NK-92 (cell line): ENCODE results near the gene LRRC3C.
"Not testable (repeated sequence)": the region's sequence is repeated elsewhere in the genome, so short reads cannot be mapped to it uniquely, and the experiment has no call there.

Experiments used
- DNase-seq: peaks from one replicate; lab custom pipeline; 2025; ENCODE audit not compliant: unreplicated experiment; lab: John Stamatoyannopoulos, UW

Gene LRRC3C

DNA sequence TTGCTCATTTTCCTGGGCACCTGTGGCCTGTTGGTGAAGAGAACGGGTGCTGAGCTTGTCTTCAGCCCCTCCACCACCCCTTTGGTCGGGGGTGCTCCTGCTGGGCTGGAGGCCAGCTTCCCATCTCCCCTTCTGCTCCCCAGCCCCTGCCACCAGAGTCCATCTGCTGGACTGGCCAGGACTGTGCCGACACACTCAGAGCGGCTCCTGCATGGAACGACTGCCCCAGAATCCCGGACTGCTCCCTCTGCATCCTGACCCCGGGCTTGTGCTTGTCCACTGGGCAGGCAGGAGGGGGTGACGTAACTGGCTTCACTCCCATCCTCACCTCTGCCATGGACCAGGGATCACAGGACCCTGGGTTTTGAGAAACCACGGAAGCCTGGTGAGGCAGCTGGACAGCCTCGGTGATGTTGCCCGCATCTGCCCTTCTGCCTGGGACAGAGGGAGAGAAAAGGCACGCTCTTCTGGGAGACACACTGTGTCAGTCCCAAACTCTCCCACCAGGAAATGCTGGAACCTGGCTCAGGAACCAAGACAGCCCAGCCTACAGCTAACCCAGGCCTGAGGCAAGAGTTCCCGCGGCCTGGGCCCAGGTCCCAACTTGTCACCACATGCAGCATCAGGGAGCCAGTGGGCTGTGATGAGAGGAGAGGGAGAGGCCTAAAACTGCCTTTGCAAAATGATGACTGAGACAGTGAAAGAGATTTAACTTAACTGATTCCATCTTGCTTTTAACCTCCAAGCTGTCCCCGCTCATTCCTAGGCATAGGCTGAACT, 19.2 kb downstream of the LRRC3C start:
- no peak for DNase-seq

DNA sequence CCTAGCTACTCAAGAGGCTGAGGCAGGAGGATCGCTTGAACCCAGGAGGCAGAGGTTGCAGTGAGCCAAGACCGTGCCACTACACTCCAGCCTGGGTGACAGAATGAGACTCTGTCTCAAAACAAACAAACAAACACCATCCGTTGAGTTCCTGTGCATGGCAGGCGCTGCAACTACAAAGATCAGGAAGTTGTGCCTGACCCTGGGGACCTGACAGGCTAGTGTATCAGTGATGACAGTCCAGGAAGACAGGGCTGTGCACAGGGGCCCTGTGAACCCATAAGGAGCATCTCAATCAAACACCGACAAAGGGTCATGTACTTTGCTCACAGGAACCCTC, 20.9 kb downstream of the LRRC3C start:
- not testable (repeated sequence) for DNase-seq

DNA sequence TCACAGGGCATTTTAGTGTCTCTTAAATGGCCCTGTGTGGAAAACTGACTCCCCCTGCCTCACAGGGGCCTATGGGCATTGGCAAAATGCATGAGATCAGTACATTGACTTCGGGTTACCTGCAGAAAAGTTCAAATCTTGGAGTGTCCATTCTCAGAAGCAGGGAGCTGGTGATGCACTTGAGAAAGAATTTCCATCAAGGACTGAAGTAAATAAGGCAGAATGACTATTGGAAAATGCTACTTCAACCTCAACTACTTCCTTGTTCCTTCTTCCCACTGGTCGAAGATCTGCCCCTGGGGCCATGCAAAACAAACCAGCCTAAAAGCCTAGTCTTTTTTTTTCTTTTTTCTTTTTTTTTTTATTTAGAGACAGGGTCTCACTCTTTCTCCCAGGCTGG, 21.5 kb downstream of the LRRC3C start:
- no peak for DNase-seq

DNA sequence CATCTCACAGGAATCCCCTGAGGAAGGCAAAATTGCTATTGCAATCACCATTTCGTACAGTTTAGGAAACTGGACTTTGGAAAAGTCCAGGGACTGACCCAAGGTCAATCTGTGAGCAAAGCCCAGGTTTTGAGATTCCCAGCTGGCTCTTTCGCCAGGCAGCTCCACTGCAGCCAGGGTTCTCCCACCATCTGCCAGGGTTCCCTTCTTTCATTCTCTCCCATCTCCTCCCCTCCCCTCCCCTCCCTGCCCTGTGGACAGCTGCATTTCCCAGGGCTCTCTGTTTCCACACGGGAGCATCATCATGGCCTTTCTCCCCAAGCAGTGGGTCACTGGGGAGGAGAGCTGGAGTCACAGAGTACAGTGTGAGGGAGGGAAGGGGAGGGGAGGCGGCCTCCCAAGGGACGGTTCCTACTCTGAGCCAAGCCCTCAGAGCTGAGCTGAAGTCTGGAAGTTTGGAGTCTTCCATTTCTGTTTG, 23.4 kb downstream of the LRRC3C start:
- no peak for DNase-seq

DNA sequence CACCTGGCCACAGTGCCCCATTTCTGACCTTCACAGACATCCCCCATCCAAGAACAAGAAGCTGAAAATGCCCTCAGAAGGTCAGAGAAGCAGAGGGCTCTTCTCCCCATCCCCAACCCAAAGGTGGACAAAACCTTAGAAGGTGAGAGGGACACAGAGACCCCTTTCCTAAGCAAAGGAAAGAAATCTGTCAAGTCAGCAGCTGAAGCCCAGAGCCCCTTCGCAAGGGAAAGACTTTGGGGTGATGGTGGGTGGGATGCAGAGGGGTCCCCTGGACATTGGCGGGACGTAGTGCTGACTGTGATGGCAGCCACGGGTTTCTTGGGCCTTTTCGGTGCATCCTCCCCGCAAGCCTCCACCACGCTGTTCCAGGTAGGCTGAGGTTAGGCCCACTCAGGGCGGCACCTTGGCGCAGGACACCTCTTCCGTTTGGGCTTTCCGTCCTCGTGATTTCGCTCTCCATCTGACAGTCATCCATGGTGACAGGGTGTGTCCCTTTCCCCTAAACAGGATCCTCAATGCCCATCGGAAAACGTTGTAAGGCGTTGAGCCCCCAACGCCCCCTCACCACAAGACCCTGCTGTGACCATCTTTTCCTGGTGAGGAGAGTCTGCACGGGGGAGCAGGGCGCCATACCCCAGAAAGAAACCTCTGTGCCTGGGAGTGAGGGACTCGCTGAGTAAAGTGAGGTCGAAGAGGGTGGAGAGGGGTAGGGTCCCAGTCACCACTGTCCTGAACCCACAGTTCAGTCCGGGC, 24.6 kb downstream of the LRRC3C start:
- DNase-seq: no peak

DNA sequence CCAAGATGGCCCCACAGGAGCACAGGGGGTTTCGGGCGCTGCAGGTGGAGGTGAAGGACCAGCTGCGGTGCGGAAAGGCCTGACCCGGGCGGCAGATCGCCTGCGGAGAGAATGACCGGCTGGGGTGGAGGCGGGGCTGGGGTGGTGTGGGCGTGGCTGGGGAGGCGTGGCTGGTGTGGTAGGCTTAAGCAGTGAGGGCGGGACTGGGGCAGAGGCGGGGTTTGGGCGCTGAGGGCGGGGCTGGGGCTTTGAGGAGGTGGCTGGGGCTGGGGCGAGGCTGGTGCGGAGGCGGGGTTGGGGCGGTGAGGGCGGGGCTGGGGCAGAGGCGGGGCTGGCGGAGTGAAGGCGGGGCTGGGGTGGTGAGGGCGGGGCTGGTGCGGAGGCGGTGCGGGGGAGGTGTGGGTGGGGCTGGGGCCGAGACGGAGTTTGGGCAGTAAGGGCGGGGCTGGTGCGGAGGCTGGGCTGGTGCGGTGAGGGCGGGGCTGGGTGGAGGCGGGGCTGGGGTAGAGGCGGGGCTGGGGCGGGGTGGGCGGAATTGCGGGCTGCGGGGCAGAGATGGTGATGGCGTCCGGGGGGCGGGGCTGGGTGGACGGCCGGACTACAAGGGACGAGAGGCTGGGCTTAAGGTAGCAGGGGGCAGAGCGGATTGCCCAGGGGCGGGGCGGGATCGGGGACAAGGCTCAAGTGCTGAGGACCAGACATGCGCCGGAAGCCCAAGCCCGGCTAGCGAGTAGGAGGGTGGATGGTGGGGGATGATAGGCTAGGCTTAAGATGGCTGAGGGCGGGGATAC, 25.3 kb downstream of the LRRC3C start:
- DNase-seq: peak; percentile 86

DNA sequence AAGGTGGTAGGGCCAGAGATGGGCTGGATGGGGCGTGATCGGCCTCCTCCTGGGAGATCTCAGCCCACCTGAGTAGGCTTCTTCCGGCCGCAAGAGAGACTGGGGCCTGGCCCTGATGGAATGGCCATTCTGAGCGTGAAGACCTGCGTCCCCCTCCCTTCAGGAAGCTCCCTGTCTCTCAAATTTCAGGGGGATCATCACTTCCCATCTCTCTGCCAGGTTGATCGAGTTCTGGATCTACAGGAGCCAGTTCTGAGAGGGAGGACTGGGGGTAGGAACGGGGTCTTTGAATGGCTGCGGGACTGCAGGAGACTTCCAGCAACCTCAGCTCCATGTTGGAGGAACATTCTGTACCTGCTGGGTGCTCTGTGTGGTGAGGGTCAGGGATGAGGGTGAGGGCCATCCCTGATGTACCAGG, 25.9 kb downstream of the LRRC3C start:
- no peak for DNase-seq

DNA sequence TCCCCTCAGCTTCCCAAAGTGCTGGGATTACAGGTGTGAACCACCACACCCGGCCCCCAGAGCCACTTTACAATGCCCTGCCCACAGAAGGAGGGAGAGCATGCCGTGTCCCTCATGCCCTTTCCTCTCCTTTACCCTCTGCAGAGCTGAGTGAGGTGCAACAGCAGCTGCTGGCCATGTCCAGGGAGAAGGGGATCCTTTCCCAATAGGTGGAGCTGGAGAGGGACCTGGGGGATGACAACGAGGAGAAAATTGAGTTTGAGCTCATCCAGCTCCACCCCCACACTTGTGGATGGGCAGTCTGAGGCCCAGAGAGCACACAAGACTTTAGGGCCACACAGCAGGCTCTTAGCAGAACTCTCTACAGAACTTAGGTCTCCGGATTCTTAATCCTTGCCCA, 27.3 kb downstream of the LRRC3C start:
- no peak for DNase-seq

DNA sequence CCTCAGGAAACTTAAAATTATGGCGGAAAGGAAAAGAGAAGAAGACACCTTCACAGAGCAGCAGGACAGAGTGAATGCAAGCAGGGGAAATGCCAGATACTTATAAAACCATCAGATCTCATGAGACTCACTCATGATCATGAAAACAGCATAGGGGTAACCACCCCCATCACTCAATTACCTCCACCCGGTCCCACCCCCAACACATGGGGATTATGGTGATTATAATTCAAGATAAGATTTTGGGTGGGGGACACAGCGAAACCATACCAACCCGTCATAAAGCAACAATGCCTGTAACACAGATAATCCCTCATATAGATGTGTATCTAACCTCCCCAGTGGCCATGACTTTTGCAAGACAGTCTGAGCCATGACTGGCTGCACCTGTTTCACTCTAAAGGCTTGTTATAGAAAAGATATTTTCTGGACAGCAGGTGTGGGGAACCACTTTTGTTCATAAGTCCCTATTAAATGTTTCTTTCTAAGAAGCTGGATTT, 28.2 kb downstream of the LRRC3C start:
- DNase-seq: no peak

DNA sequence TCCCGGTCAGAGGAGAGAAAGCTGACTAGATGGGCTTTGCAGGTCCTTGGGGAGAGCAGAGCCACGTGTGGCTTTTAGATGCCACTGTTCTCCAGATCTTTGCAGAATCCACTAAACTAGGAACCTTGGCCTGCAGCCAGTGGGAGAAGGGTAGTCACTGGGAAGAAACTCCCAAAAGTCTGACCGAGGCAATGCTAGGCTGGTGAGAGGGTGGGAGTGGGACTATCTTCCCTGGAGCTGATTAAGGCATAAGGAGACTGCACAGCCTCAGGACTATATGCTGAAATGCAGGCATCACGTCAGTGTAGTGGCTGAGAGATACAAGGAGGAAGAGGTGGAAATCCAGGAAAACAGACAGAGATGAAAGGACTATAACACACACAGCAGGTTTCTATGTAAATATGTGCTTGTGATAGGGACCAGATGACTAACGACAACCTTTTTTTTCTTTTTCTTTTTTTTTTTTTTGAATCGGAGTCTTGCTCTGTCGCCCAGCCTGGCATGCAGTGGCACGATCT, 33.1 kb downstream of the LRRC3C start:
- no peak for DNase-seq

DNA sequence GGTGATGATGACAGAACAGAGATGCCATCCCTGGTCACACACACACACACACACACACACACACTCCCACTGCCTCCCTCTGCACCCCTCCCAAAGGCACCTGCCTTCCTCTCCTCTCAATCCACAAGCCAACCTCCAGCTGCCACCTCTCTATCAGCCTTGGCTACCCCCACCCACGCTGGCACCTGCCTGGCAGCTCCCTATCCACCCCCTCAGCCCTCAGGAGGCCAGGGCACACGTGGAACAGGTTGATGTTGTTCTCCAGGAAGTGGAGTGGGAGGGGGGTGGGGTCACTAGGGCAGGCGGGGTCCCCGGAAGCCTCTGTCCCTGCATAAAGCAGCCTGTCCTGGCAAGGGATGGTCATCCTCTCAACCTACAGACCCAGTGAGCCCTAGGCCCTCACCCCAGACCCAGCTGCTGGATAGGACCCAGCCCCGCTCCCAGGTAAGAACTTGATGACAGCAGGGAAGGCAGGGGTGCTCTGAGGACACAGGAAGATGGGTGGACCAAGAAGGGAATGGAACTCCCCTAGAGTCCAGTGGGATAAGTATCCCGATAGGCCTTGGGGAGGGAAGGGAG, 35.2 kb downstream of the LRRC3C start, which contains the start of gene GSDMA:
Gene GSDMA, plus strand, starts transcription at position 363 of the 579 bp plus-strand sequence. CDS start 2,684 bp downstream, outside the sequence.
- DNase-seq: no peak

DNA sequence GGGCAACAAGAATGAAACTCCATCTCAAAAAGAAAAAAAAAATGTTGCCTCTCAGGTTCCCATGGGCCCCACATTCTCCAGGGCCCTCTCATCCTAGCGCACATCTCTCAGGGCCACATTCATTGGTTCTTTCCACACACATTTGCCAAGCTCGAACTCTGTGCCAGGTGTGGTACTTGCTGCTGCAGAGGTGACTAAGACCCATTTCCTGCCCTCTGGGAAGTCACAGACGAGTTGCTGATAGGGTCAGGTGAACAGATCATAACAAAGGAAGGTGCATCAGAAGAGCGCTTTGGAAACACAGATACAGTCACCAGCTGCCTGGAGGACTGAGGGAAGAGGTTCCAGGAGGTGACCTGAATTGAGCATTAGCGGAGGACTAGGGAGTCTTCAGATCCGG, 36.3 kb downstream of the LRRC3C start:
- no peak for DNase-seq

DNA sequence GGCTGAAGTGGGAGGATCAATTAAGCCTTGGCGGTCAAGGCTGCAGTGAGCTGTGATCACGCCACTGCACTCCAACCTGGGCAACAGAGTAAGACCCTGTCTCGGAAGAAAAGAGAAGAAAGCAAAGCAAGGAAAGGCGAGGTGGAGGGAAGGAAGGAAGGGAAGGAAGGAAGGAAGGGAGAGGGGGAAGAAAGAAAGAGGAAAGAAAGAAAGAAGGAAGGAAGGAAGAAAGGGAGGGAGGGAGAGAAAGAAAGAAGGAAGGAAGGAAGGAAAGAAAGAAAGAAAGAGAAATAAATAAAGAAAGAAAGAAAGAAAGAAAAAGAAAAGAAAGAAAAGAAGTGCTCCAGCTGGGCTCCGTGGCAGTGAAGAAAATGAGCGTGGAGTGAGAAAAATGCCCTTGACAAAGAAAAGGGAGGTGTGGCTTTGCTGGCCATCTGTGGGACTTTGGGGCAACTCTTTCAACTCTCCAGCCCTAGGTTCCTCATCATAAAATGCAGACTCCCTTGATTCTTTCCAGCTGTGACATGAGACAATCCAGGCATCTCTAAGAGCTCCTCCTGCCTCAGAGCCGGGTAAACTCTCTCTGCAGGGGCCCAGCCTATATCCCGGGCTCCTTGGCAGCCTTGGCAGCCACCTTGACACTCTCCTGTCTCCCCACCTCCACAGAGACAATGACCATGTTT, 37.6 kb downstream of the LRRC3C start:
- no peak for DNase-seq

DNA sequence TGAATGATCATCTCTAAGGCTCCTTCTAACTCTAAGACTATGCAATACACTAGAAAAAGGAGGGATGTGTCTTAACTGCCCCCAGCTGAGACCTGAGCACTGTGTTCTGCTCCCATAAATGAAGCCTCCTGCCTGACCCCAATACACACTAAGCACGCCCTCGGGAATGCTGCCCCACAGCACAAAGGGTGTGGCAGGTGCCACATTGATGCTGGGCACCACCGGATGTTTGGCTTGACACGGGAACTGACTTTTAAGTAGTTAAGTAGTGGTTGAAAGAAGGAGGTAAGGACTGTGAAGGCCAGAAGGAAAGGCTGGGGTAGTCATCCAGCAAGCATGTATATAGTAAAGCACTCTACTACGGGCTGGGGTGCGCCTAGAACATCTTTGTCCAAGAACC, 39.2 kb downstream of the LRRC3C start:
- no peak for DNase-seq

DNA sequence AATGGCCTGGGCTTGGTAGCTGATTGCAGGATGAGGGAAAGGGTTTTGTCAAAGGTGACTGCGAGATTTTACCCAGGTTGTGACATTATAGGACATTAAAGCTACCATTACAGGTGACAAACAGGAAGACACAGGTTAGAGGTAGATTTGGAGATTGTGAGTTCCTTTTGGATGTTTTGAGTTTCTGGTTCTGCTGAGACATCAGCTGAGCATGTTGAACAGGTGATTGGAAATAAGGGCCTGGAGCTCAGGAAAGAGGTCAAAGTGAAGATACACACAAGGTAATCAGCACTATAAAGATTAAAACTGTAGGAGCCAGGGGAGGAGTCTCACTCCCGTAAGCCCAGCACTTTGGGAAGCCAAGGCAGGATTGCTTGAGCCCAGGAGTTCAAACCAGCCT, 41.2 kb downstream of the LRRC3C start:
- DNase-seq: no peak

DNA sequence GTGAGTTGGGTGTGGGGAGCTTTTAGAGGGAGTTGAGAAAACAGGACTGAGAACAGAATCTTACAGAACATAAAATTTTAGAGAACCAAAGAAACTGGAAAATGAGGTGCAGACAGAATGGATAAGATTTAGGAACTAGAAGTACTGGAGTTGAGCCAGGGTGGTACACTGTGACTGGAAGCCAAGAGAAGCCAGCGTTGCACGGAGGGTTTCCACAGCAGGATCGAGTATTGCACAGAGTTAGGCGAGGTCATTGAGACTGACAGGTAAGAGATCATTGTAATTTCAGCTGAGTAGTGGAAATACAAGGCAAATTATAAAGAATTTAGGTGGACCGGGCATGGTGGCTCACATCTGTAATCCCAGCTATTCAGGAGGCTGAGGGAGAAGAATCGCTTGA, 41.8 kb downstream of the LRRC3C start:
- DNase-seq: no peak

DNA sequence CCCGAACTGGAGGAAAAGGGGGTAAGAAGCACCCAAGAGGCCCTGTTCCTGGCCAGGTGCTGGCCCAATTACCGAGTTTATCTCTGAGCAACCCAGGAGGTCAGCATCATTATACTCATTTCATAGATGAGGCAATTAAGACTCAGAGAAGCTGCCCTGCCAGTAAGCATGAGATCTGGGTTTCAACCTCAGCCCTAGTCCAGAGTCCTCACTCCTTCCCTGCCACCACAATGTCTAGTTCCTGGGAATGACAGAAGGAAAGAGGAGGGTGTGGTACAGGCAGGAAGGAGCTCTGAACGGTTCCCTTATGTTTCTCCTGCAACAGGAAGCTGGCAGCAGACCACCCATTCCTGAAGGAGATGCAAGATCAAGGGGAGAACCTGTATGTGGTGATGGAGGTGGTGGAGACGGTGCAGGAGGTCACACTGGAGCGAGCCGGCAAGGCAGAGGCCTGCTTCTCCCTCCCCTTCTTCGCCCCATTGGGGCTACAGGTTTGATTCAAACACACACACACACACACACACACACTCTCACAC, 42.7 kb downstream of the LRRC3C start:
- no peak for DNase-seq

DNA sequence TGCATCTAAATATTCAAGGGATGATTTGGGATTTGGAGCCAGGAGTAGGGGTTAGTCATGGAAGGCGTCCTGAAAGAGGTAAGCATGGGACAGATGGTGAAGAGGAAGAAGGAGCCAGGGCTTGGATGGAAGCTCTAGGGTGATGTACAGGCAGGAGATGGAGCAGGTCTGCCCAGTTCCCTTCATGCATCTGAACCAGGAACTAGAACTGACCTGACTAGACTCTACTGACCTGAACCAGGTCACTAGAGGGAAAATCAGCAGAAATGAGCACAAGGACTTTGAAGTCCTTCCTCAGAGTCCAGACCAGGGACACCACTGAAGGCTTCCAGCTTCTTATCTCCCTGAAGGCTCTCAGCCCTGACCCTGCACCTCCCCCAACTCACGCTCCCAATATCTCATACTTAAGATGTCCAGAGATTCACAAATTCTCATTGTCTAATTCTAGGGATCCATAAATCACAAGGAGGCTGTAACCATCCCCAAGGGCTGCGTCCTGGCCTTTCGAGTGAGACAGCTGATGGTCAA, 43.6 kb downstream of the LRRC3C start:
- DNase-seq: no peak

DNA sequence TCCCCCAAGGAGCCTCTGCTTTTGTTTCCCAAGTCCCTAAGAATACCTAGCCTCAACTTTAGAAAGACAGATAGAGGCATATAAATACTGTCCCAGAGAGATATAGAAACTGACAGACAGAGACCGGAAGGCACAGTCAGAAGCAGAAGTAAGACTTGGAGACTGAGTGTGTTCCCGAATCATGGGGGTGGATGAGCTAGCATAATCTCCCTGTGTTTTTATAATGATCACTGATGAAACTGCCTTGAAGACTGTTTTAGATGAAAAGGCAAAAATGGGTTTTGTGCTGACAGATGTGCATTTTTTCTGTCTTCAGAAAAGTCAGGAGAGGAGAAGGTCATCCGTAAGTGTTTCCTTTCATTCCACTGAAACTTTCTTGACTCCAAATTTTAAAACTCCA, 44.7 kb downstream of the LRRC3C start:
- DNase-seq: no peak

DNA sequence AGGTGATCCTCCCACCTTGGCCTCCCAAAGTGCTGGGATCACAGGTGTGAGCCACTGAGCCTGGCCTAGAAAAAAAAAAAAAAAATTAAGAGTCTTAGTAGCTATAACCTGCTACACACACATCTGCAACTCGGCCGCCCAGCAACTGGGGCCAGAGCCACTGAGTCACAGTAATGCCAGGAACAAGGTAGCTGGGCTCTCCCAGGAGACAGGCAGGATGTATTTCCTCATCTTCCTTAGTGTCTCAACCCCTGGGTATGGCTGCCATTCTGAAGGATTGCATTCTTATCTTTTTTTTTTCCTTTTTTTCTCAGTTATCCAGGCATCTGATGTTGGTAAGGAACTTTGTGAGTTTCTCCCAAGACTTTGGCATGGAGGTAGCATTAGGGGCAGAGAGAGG, 46.0 kb downstream of the LRRC3C start:
- DNase-seq: no peak
